Measurements from ENCODE around the gene GADD45G. TPM values are rescaled to one million over a fixed set of nuclear protein-coding genes. Genes with fewer than 3 reads are reported as not detected.

The GADD45G gene
- total and polyA plus RNA-seq, 2 of the 8 experiments (the other 6 are each of a cell fraction or from before 2014, with no cell fraction given) = 7.0 to 11.4 TPM

- Histone ChIP-seq H4K91ac (replicated peaks; ENCODE audit: insufficient read length, low read length) (peak overlapping the region; percentile 84), H4K5ac (ENCODE audit: insufficient read length, low read depth, low read length) (peak overlapping the region; percentile 86), H3K79me2 (ENCODE audit: control insufficient read depth in 1 of 2, insufficient read depth in 2 of 2, low read length in 2 of 2) (peaks cover 0 to 14% of the 10 kb centered on the region in 2 experiments; a peak in 1 of 4 replicates), H3K36me3 (ENCODE audit: control insufficient read depth in 2 of 4, insufficient read depth in 4 of 4, low read length in 3 of 4) (peaks cover 0 to 22% (median 2%) of the 10 kb centered on the region in 4 experiments; a peak in 3 of 8 replicates), H2BK20ac (ENCODE audit: low read length) (0 out of 2 replicates have a peak overlapping the region, but pooled peaks have one; percentile 90), H3K9me3 (ENCODE audit: insufficient read depth in 2 of 2, low read depth in 1 of 2, low read length in 1 of 2) (no peaks in the 10 kb centered on the region), H4K8ac (ENCODE audit: extremely low read depth, insufficient read depth, low read length) (peak overlapping the region; percentile 97; the same call in 1 of the 2 replicates), H3K27ac (ENCODE audit: low read depth, low read length) (peak overlapping the region; percentile 73), H3K4ac (replicated peaks; ENCODE audit: insufficient read length, low read depth, low read length) (peak overlapping the region; percentile 91), H3K14ac (ENCODE audit: insufficient read length) (no peak overlapping the region), H3K56ac (replicated peaks; ENCODE audit: insufficient read length, low read depth, low read length) (no peak overlapping the region), H3K4me2 (ENCODE audit: insufficient read depth in 1 of 2, low read depth in 2 of 2, low read length in 2 of 2) (peak overlapping the region; percentile 52 to 75), H3K27me3 (replicated peaks in 1 of 4; ENCODE audit: control insufficient read depth in 3 of 4, extremely low read depth in 1 of 4, insufficient read depth in 3 of 4, low read length in 3 of 4) (peaks cover 0 to 18% (median 13%) of the 10 kb centered on the region in 4 experiments; a peak in 5 of 7 replicates), H2BK12ac (ENCODE audit: low read depth, low read length) (0 out of 2 replicates have a peak overlapping the region, but pooled peaks have one; percentile 88), H3K23ac (ENCODE audit: insufficient read length) (no peak overlapping the region), H2BK15ac (ENCODE audit: low read length) (no peak overlapping the region), H4K20me1 (replicated peaks in 1 of 2; ENCODE audit: control insufficient read depth in 1 of 2, insufficient read depth in 2 of 2, low read length in 2 of 2) (peaks cover 7 to 15% of the 10 kb centered on the region in 2 experiments), H2BK5ac (ENCODE audit: low read depth, low read length) (peak overlapping the region; percentile 88), H3K9ac (replicated peaks in 1 of 4; ENCODE audit: extremely low read depth in 1 of 4, low read depth in 3 of 4, low read length in 3 of 4) (peak overlapping the region in 2 of 4 experiments; percentile 41 to 42; a peak in 3 of 7 replicates), H2AFZ (ENCODE audit: low read length) (no peak overlapping the region), H3K23me2 (ENCODE audit: low read depth, low read length) (peaks cover 22% of the 10 kb centered on the region), H2AK5ac (ENCODE audit: low read depth, low read length) (no peak overlapping the region), H3K79me1 (ENCODE audit: low read depth, low read length) (no peaks in the 10 kb centered on the region; the same call in 1 of the 2 replicates), H3K4me1 (replicated peaks in 1 of 4; ENCODE audit: control insufficient read depth in 3 of 4, insufficient read depth in 4 of 4, low read length in 3 of 4) (peaks cover 0 to 13% (median 9%) of the 10 kb centered on the region in 4 experiments; a peak in 5 of 7 replicates), H3K18ac (ENCODE audit: extremely low read depth, low read length) (peak overlapping the region; percentile 63), H2BK120ac (replicated peaks; ENCODE audit: low read depth, low read length) (no peak overlapping the region), H3K4me3 (ENCODE audit: extremely low read depth in 1 of 4, insufficient read depth in 2 of 4, low read depth in 3 of 4, low read length in 4 of 4) (peak overlapping the region; percentile 28 to 86 (median 64); a peak in 7 of 8 replicates)
- DNase-seq (ENCODE audit: low read depth in 1 of 2, low spot score in 2 of 2) (peak; percentile 86 to 93), FAIRE-seq (no peak)
- CTCF ChIA-PET (ENCODE audit: partially characterized antibody) = interaction anchor here (0.6 to 6.4 kb wide), 63 partner anchors 11 to 539 kb away, joined by 3 to 149 read pairs (median 6); no protein-coding TSS in a partner anchor
- POLR2A ChIA-PET (ENCODE audit: partially characterized antibody) = interaction anchor here (0.7 to 6.2 kb wide), 59 partner anchors 11 to 499 kb away, joined by 3 to 107 read pairs (median 4); no protein-coding TSS in a partner anchor
- WGBS, 2 experiments (ENCODE audit: extremely low coverage in 1 of 2, insufficient coverage in 1 of 2, insufficient read length in 1 of 2, insufficient replicate concordance in 2 of 2, low coverage in 1 of 2, low lambda C conversion rate in 2 of 2, missing lambda C conversion rate in 1 of 2) = 1% methylated on average over 41 of the region's 64 CpGs; no CpG with 5 or more reads in 1 of the 2 experiments
- TF ChIP-seq SP4 (IDR thresholded peaks at IDR 0.05; ENCODE audit: low read length) (peak; percentile 30; the same call in 1 of the 2 replicates), KDM1A (IDR thresholded peaks at IDR 0.05; ENCODE audit: borderline replicate concordance, low read length) (peak; percentile 33; the same call in 1 of the 2 replicates), RXRA (IDR thresholded peaks at IDR 0.05; ENCODE audit: insufficient read depth, low read depth, low read length) (0 out of 2 replicates have a peak, but pooled peaks have one; percentile 9), TAF7 (optimal IDR thresholded peaks at IDR 0.05; ENCODE audit: borderline replicate concordance, low read depth, low read length) (no peak), BRCA1 (IDR thresholded peaks at IDR 0.05; ENCODE audit: low read depth, low read length) (no peak), EGR1 (IDR thresholded peaks at IDR 0.05; ENCODE audit: borderline replicate concordance, low read depth, low read length) (peak; percentile 88; the same call in 1 of the 2 replicates), EP300 (IDR thresholded peaks at IDR 0.05; ENCODE audit: borderline replicate concordance in 1 of 2, low read depth in 2 of 2, low read length in 2 of 2) (peak; percentile 34 to 39; a peak in 2 of 3 replicates), NRF1 (IDR thresholded peaks at IDR 0.05; ENCODE audit: low read depth, low read length) (no peak), BACH1 (IDR thresholded peaks at IDR 0.05; ENCODE audit: low read length) (peak; percentile 72), RFX5 (IDR thresholded peaks at IDR 0.05; ENCODE audit: borderline replicate concordance, low read depth, low read length) (no peak)
Observed at GRCh38 chr9:89603767-89604665, 796 bp upstream of the GADD45G start.
